HEK293 (cell line): Measurements from ENCODE around the gene MLLT1.

Experiments used
- GLI4 ChIP-seq: fragments of 450-650 bp; formaldehyde crosslinking; IDR thresholded peaks from 2 replicates; pipeline ENCODE4 v1.5.1; 2016; ENCODE audit warnings: missing biosample characterization, missing genetic modification characterization
- ZNF280D ChIP-seq: fragments of 450-650 bp; formaldehyde crosslinking; IDR thresholded peaks from 2 replicates; pipeline ENCODE4 v1.5.1; 2016; ENCODE audit warnings: missing biosample characterization, missing genetic modification characterization
- ZNF292 ChIP-seq: fragments of 450-650 bp; formaldehyde crosslinking; IDR thresholded peaks from 2 replicates; pipeline ENCODE4 v1.5.1; 2016; ENCODE audit warnings: low read depth, missing biosample characterization, missing genetic modification characterization, borderline replicate concordance
- ZNF48 ChIP-seq: fragments of 450-650 bp; formaldehyde crosslinking; IDR thresholded peaks from 2 replicates; pipeline ENCODE4 v1.5.1; 2016; ENCODE audit warnings: missing biosample characterization, missing genetic modification characterization

DNA sequence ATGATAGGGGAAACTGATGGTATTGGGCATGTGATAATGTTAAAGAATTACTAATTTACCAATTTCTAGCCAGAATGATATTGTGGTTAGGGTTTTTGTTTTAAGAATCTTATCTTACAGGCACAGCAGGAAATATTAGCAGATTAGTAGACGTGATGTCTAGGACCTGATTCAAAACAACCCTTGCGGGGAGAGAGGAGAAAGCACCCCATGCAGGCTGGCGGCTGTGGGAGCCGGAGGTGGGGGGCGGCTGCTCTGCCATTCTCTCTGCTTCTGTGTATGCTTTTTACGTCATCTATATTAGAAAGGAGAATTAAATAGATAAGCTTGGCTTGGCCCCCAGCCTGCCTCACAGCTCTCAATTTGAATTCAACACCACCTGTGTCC is 41.5 kb downstream of the MLLT1 start:
- TF ChIP-seq ZNF292 (tag by site-specific recombination) (no peak), GLI4 (tag by site-specific recombination) (no peak), ZNF280D (no peak), ZNF48 (tag by site-specific recombination) (no peak)
